Hypothalamus (tissue), 51 donors: ENCODE measurements around the gene ACTR6.
"Not testable (repeated sequence)": the region's sequence is repeated elsewhere in the genome, so short reads cannot be mapped to it uniquely, and the experiment has no call there.

Experiments
- DNase-seq, 51 donors: peaks; one replicate each; lab custom pipeline; 2025; lab: John Stamatoyannopoulos, UW

The ACTR6 gene

GRCh38 chr12:100216337-100216736, 15.7 kb downstream of the ACTR6 start:
- no peak for DNase-seq

- no peak for DNase-seq
These were observed 18.9 kb downstream of the ACTR6 start for GRCh38 chr12:100219328-100220109.

DNA sequence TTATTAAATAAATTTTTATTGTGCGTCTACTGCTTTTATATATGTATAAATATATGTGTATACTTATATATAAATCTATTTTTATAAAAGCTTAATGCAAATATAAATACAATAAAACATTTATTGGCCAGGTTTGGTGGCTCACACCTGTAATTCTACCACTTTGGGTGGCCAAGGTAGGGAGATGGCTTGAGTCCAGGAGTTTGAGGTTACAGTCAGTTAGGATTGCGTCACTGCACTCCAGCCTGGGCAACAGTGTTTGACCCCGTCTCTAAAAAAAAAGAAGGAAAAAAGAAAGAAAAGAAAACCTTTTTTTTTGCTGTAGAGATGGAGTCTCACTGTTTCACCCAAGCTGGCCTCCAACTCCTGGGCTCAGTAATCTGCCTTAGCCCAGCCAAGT, 20.9 kb downstream of the ACTR6 start:
- DNase-seq: no peak

DNA sequence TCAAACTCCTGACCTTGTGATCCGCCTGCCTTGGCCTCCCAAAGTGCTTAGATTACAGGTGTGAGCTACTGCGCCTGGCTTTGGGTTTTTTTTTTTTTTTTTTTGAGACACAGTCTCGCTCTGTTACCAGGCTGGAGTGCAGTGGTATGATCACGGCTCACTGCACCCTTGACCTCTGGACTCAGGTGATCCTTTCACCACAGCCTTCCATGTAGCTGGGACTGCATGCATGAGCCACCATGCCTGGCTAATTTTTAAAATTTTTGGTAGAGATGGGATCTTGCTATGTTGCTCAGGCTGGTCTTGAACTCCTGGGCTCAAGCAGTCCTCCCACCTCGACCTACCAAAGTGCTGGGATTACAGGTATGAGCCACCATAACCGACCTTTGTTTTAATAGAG, 21.6 kb downstream of the ACTR6 start:
- DNase-seq: not testable (repeated sequence)

- no peak for DNase-seq
These were observed 24.9 kb downstream of the ACTR6 start for GRCh38 chr12:100225491-100225890.

GRCh38 chr12:100229036-100229635, 28.5 kb downstream of the ACTR6 start:
- no peak for DNase-seq

DNA sequence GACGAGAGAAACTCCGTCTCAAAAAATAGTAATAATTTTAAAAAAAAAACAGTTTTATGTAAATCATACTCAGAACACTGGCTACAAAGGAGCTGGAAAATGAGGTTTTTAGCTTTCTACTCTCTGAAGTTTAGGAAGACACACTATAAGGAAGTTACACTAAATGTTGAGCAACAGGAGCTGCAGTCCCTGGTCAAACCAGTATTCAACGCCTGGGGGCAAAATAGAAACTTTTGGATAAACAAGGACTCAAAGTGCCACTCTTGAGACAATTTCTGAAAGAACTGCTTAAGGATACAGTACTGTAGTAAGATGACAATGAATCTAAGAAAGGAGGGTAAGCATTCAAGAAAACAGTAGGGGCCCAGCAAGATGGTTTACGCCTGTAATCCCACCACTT, 29.3 kb downstream of the ACTR6 start:
- no peak for DNase-seq

DNA sequence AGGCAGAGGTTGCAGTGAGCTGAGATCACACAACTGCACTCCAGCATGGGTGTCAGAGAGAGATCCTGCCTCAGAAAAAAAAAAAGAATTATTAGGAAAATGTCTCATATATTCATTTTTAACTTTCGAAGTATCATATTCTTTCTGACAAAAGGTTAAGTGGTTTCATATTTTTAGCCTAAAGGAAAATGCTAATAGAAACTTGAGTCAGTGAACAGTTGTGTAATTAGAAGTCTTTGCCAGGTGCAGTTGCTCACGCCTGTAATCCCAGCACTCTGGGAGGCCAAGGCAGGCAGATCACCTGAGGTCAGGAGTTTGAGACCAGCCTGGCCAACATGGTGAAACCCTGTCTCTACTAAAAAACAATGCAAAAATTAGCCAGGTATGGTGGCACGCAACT, 31.3 kb downstream of the ACTR6 start:
- DNase-seq: not testable (repeated sequence)

DNA sequence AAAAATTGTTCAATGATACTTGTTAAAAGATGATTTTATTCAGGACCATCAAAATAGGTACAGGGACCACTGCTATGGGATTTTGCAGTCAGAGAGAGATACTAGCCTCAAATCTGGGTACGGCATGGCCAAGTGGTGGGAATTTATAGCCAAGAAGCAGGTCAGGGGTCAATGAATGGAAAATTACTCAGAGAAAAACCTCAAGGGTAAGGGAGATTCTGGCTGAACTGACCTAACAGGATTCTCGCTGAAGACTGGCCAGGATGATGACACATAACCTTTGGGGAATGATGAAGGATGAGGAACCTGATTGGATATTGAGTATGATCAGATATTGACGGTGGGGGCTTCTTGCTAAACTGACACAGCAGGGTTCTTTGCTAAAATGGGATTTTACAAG, 33.6 kb downstream of the ACTR6 start:
- DNase-seq: no peak

DNA sequence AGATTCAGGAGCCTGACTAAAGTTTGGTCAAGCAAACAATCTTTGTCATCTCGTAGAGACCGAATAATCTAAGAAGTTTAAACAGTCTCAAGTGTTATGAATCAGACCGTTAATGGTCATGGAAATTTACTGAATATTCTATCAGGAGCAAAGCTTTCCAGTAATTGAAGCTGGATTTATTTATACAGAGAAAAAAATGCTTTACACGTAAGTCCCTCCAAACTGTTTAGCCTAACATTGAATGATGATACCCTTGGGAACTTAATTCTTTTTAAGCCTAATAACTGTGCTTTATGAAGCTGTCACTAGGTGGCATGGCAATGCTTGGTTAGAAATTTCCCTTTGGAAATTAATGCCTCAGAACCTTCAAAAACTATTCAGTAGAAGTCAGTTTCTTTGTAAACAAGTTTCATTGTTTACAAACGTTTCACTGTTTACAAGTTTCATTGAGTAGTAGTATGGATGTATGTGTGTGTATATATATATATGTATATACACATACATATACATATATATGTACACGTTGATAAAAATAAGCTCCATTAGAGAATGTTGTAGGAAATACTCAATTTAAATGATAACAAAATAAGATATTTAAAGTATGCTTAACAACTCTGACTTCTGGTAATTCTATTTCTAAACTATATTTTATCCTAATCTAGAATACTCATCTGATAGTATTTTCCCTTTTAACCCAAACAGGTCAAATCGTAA, 34.1 kb downstream of the ACTR6 start:
- peak in 1 of 51 donors; percentile 5 for DNase-seq

GRCh38 chr12:100238801-100239200, 38.2 kb downstream of the ACTR6 start:
- no peak for DNase-seq

DNA sequence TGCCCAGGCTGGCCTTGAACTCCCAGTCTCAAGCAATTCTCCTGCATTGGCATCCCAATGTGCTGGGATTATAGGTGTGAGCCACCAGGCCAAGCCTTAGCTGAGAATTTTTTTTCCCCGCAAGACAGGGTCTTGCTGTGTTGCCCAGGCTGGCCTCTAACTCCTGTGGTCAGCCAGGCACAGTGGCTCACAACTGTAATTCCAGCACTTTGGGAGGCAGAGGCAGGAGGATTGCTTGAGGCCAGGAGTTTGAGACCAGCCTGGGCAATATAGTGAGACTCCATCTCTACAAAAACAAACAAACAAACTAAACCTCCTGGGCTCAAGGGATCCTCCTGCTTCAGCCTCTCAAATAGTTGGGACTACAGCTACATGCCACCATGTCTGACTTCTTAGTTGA, 39.0 kb downstream of the ACTR6 start:
- no peak for DNase-seq

- no peak for DNase-seq
These were observed 42.5 kb downstream of the ACTR6 start for GRCh38 chr12:100243137-100243536.

- DNase-seq: no peak
These were observed 47.1 kb downstream of the ACTR6 start for GRCh38 chr12:100247765-100248164.

DNA sequence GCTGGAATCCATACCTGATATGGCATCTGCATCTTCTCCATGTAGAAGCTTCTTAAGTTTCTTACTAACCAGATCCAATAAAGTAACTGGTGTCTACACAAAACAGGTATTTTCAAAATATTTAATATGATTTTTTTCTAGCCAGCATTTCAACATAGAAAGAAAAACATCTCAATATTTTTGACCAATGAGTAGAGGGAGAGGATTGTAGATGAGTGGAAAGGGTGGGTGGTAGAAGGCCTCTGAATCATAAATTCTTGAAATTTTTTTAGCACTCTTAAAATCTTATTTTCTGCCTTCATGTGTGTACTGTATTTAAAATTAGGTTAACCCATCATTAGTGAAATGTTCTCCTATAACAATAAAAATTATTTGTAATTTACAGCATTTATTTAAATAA, 48.3 kb downstream of the ACTR6 start:
- DNase-seq: no peak

DNA sequence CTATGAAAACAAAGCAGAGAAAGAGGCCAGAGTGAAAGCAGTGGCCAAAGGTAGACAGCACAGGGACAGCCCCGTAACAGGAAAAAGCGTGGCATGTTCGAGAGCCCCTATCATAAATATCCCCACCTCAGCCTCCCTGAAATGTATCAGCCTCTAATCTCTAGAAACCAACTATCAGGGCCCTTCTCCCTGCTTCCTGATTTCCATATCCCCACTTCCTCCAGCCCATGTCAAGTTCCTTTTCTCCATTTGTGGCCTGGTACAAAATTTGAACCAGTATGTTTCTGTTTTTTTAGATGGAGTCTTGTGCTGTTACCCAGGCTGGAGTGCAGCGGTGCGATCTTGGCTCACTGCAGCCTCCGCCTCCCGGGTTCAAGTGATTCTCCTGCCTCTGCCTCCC, 49.3 kb downstream of the ACTR6 start:
- no peak for DNase-seq

DNA sequence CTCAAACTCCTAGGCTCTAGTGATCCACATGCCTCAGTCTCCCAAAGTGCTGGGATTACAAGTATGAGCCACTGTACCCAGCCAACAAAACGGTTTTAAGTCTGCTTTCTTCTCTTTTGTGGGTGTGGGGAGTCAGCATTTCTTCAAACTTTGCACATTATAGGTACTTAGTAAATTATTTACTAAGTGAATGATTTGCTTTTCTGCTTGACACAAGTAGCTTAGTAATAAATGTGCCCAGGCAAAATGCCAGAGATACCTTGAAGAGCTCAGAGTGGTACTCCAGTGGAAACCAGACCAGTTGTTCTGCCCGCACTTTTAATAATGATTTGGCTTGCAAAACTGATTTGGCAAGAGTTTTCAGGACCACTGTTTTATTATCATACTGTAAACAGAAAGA, 51.3 kb downstream of the ACTR6 start:
- no peak for DNase-seq

GRCh38 chr12:100253437-100253836, 52.8 kb downstream of the ACTR6 start:
- no peak for DNase-seq

DNA sequence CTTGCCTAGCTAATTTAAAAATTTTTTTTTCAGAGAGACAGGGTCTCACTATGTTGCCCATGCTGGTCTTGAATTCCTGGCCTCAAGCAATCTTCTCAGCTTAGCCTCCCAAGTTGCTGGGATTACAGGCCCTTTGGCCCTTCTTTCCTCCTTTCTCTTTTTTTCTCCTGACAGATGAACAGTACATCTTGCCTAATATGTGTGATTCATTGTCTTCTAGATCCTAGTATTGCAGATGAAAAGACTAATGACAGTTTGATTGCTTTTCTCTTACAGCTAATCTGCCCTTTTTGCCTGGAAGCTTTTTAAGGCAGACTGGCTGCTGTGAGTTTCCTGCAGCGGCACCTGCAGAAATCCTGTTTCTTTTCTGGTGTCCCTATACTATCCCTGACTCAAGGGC, 54.3 kb downstream of the ACTR6 start:
- no peak for DNase-seq

GRCh38 chr12:100258127-100258526, 57.5 kb downstream of the ACTR6 start:
- DNase-seq: no peak

DNA sequence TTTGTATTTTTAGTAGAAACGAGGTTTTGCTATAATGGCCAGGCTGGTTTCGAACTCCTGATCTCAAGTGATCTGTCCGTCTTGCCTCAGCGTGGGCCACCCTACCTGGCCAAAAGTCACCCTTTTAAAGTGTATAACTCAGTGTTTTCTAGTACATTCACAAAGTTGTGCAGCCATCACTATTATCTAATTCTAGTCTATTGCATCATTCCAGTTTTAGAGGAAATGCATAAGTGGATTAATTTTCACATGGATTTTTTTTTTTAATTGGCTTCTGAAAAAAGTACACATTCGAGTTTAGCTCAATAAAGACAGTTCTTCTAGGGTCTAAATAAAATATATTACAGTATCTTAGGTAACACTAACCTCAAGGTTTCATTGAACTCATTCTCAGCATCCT, 62.5 kb downstream of the ACTR6 start:
- no peak for DNase-seq

DNA sequence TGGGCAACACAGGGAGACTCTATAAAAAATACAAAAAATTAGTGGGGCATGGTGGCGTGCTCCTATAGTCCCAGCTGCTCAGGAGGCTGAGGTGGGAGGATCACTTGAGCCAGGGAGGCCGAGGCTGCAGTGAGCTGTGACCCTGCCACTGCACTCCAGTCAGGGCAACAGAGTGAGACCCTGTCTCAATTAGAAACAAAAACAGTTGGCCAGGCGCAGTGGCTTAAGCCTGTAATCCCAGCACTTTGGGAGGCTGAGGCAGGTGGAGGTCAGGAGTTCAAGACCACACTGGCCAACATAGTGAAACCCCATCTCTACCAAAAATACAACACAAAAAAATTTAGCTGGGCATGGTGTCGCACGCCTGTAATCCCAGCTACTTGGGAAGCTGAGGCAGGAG, 64.5 kb downstream of the ACTR6 start:
- not testable (repeated sequence) for DNase-seq
